Endodermal cell (in vitro differentiated cells): ENCODE results near the gene LRRC28. TPM values are rescaled to one million over a fixed set of nuclear protein-coding genes. Genes with fewer than 3 reads are reported as not detected.

Experiments
- DNase-seq: peaks from one replicate; pipeline ENCODE4 v3.0.0-alpha.2; 2017
- H3K27ac ChIP-seq: 2 replicates; pipeline ENCODE4 v1.5.1; 2013; ENCODE audit warnings: mild to moderate bottlenecking, low read depth, low read length, moderate library complexity
- H3K27me3 ChIP-seq: 2 replicates; pipeline ENCODE4 v1.6.1; 2013; ENCODE audit warnings: mild to moderate bottlenecking, low read length, moderate library complexity; ENCODE audit not compliant: insufficient read depth, control insufficient read depth, poor library complexity, severe bottlenecking
- H3K36me3 ChIP-seq: 2 replicates; pipeline ENCODE4 v1.7.0; 2013; ENCODE audit warnings: mild to moderate bottlenecking, low read length, moderate library complexity; ENCODE audit not compliant: control insufficient read depth, insufficient read depth
- H3K4me1 ChIP-seq: one replicate; pipeline ENCODE4 v1.7.0; 2013; ENCODE audit warnings: low read length; ENCODE audit not compliant: control insufficient read depth, insufficient read depth
- H3K4me3 ChIP-seq: 2 replicates; pipeline ENCODE4 v1.5.1; 2013; ENCODE audit warnings: mild to moderate bottlenecking, low read length, moderate library complexity
- H3K9ac ChIP-seq: 2 replicates; pipeline ENCODE4 v1.6.1; 2013; ENCODE audit warnings: mild to moderate bottlenecking, low read length, moderate library complexity; ENCODE audit not compliant: poor library complexity, severe bottlenecking; ENCODE audit errors: extremely low read depth
- H3K9me3 ChIP-seq: 2 replicates; pipeline ENCODE4 v1.6.1; 2013; ENCODE audit warnings: mild to moderate bottlenecking, low read length, moderate library complexity; ENCODE audit not compliant: control insufficient read depth
- H3K27ac Mint-ChIP-seq: 2 replicates; pipeline ENCODE4 v1.8.0; 2020; ENCODE audit warnings: mixed read lengths
- H3K27me3 Mint-ChIP-seq: 2 replicates; pipeline ENCODE4 v1.8.0; 2021; ENCODE audit warnings: mild to moderate bottlenecking, mixed read lengths; ENCODE audit not compliant: insufficient read depth
- H3K36me3 Mint-ChIP-seq: 2 replicates; pipeline ENCODE4 v1.8.0; 2020; ENCODE audit warnings: low read depth, mixed read lengths
- H3K4me1 Mint-ChIP-seq: 2 replicates; pipeline ENCODE4 v1.8.0; 2020; ENCODE audit warnings: mixed read lengths
- H3K4me3 Mint-ChIP-seq: 2 replicates; pipeline ENCODE4 v1.8.0; 2020; ENCODE audit warnings: mild to moderate bottlenecking, moderate library complexity, mixed read lengths
- H3K9me3 Mint-ChIP-seq: 2 replicates; pipeline ENCODE4 v1.8.0; 2020; ENCODE audit warnings: mild to moderate bottlenecking, mixed read lengths
- WGBS, 2 experiments: methylation state at CpG; one replicate each; pipeline versions ENCODE4 v1.1.5 to v1.1.7; 2013; ENCODE audit warnings: missing lambda C conversion rate in 2 of 2, mixed read lengths in 1 of 2; ENCODE audit not compliant: insufficient coverage in 1 of 2, insufficient read length in 1 of 2; 5-methylcytosine and 5-hydroxymethylcytosine counted together
- total RNA-seq, 2 donors: library from RNA; stranded (reverse); fragmentation: NEBNext Ultra II Directional in 1 of 2; extraction: Animal tissue kit (Norgen Biotek cat#: 25700) in 1 of 2; gene quantifications; 2 replicates in 1 of 2; 3 replicates in 1 of 2; pipeline ENCODE4 v1.2.1, GENCODE V29; 2021
- TF ChIP-seq, protein P1 (sequence below): fragments of 200-600 bp; sonication (generic); conservative IDR thresholded peaks from 2 replicates; pipeline ENCODE4 v1.5.0; 2021; ENCODE audit warnings: antibody characterized with exemption, mild to moderate bottlenecking

LRRC28 gene
- total RNA-seq, 2 donors from 2014 or later: 26.1 to 35.5 TPM

DNA sequence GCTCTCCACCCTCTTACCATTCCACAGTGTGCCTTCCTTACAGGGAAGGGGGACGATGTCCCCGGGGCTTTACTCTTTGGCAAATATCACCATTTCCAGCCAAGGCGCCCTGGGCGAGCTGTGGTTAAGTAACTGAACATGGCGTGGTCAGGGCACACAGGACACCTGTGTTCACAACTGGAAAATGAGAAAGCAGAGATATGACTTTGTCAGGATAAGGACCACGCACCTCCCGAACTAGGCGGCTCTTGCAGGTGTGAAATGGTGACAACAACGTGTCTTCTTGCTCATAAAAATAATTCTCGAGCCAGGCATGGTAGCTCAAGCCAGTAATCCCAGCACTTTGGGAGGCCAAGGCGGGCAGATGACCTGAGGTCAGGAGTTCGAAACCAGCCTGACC lies 154.8 kb downstream of the LRRC28 start:
- no peaks in the 10 kb centered on the region for H3K27me3 Mint-ChIP-seq
- no peaks in the 10 kb centered on the region for H3K9me3 Mint-ChIP-seq
- TF ChIP-seq, protein P1, sequence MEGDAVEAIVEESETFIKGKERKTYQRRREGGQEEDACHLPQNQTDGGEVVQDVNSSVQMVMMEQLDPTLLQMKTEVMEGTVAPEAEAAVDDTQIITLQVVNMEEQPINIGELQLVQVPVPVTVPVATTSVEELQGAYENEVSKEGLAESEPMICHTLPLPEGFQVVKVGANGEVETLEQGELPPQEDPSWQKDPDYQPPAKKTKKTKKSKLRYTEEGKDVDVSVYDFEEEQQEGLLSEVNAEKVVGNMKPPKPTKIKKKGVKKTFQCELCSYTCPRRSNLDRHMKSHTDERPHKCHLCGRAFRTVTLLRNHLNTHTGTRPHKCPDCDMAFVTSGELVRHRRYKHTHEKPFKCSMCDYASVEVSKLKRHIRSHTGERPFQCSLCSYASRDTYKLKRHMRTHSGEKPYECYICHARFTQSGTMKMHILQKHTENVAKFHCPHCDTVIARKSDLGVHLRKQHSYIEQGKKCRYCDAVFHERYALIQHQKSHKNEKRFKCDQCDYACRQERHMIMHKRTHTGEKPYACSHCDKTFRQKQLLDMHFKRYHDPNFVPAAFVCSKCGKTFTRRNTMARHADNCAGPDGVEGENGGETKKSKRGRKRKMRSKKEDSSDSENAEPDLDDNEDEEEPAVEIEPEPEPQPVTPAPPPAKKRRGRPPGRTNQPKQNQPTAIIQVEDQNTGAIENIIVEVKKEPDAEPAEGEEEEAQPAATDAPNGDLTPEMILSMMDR: no peak
- Histone ChIP-seq H3K27me3 (no peaks in the 10 kb centered on the region), H3K27ac (no peak overlapping the region), H3K4me1 (peaks cover 6% of the 10 kb centered on the region), H3K36me3 (no peaks in the 10 kb centered on the region), H3K4me3 (no peak overlapping the region), H3K9ac (no peak overlapping the region), H3K9me3 (no peaks in the 10 kb centered on the region)
- no peak overlapping the region for H3K4me3 Mint-ChIP-seq
- peaks cover 14% of the 10 kb centered on the region for H3K4me1 Mint-ChIP-seq
- WGBS, 2 experiments: 93 to 94% methylated on average over 10 to 12 of the region's 12 CpGs
- DNase-seq: no peak
- H3K36me3 Mint-ChIP-seq: no peaks in the 10 kb centered on the region
- no peak overlapping the region for H3K27ac Mint-ChIP-seq

DNA sequence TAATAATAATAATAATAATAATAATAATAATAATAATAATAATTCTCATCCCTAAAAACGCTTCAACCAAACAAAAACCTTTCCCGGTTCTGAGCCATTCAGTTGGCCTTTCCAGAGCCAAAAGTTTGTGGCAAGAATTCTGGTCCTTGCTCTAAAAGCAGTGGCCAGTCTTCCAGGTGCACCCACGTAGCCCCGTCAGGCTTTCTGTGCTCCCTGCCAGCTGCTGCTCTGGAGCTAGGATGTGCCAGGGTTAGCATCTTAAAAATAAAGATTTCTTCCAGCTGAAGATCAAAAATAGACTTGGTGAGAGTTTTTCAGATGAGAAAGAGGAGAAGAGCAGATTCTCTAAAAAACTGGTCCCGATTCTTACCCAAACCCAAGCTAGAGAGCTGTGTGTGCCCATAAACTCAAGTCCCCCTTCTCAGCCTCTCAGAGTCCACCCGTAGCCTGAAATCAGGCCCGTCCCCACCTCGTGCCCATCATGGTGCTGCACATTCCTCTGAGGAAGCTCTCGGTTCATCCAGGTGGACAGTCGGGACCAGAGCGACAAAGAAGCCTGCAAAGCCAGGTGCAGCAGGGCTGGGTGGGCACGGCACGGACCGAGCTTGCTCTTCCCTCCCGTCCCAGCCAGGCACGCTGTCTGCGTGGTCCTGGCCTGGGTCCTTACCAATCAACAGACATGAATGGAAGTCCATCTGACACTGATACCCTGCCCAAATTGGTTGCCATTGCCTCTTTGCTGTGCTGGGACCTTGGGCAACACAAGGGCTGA lies 155.6 kb downstream of the LRRC28 start:
- Histone ChIP-seq H3K4me3 (no peak overlapping the region), H3K27ac (no peak overlapping the region), H3K27me3 (no peaks in the 10 kb centered on the region), H3K9me3 (no peaks in the 10 kb centered on the region), H3K36me3 (no peaks in the 10 kb centered on the region), H3K4me1 (peaks cover 3% of the 10 kb centered on the region), H3K9ac (no peak overlapping the region)
- no peaks in the 10 kb centered on the region for H3K36me3 Mint-ChIP-seq
- H3K4me3 Mint-ChIP-seq: no peak overlapping the region
- H3K27me3 Mint-ChIP-seq: no peaks in the 10 kb centered on the region
- no peak overlapping the region for H3K27ac Mint-ChIP-seq
- peaks cover 7% of the 10 kb centered on the region for H3K4me1 Mint-ChIP-seq
- H3K9me3 Mint-ChIP-seq: no peaks in the 10 kb centered on the region
- DNase-seq: no peak
- TF ChIP-seq, protein P1: no peak
- WGBS, 2 experiments: 91 to 95% methylated on average over 13 to 17 of the region's 17 CpGs

DNA sequence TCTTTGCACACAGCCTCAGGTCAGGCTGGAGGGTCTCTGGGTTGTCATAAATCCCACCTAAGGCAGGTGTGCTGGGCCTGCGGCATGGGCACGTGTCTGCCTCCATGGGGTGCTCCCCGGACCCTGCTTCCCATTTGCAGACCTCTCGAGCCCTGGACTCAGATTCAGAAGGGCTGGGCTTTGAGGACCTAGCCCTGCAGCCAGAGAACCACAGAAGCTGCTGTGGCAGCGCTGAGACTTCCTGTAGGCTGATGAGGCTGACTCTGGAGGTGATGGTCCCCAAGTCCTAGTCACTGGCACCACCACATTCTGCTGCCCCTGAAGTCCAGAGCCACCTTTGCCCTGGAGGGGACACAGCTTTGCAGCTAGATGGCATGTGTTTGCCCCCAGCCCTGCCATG lies 156.4 kb downstream of the LRRC28 start:
- Mint-ChIP-seq H3K4me1 (no peaks in the 10 kb centered on the region), H3K9me3 (no peaks in the 10 kb centered on the region), H3K4me3 (no peak overlapping the region), H3K27ac (no peak overlapping the region), H3K27me3 (no peaks in the 10 kb centered on the region), H3K36me3 (no peaks in the 10 kb centered on the region)
- Histone ChIP-seq H3K27me3 (no peaks in the 10 kb centered on the region), H3K4me1 (no peaks in the 10 kb centered on the region), H3K9ac (no peak overlapping the region), H3K36me3 (no peaks in the 10 kb centered on the region), H3K9me3 (no peaks in the 10 kb centered on the region), H3K27ac (no peak overlapping the region), H3K4me3 (no peak overlapping the region)
- WGBS, 2 experiments: 88 to 91% methylated on average over 4 to 5 of the region's 5 CpGs
- TF ChIP-seq, protein P1: no peak
- no peak for DNase-seq
